Measurements from ENCODE around the gene GGA2. TPM values are rescaled to one million over a fixed set of nuclear protein-coding genes. Genes with fewer than 3 reads are reported as not detected.
A peak's percentile ranks its signal among the peaks of the same experiment; 100 is the strongest.
"Not testable (repeated sequence)": the region's sequence is repeated elsewhere in the genome, so short reads cannot be mapped to it uniquely, and the experiment has no call there.

GGA2 gene
- polyA plus RNA-seq, 4 donors = 96.1 to 159 (median 140) TPM

DNA sequence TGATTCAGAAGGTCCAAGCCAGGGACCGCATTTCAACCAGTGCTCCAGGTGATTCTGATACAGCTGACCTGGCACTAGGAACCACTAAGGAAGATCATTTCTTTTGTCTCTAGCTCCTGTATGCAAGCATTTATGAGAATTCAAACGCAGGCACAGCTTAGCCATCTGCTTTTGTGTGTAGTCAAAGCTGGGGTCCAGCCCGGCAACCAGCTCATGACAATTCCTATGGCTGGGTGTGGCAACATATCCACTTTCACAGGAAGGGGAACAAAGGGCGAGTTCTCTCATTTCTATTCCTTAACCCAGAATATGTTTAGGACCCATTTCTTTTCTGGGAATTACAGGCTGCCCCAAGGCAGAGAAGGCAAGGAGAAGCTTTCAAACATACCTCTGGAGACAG lies 30.0 kb downstream of the GGA2 start:
- DNase-seq (ENCODE audit: low read depth in 4 of 4, low spot score in 3 of 4) = no peak

DNA sequence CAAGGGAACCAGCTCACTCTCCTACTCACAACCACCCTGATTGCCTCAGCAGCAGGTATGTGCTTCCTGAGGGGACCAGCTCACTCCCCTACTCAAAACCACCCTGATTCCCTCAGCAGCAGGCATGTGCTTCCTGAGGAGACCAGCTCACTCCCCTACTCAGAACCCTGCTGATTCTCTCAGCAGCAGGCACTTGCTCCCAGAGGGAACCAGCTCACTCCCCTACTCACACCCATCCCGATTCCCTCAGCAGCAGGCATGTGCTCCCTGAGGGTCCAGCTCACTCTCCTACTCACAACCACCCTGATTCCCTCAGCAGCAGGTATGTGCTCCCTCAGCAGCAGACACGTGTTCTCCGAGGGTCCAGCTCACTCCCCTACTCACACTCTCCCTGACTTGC lies 31.2 kb downstream of the GGA2 start:
- DNase-seq (ENCODE audit: low read depth in 4 of 4, low spot score in 3 of 4) = no peak

DNA sequence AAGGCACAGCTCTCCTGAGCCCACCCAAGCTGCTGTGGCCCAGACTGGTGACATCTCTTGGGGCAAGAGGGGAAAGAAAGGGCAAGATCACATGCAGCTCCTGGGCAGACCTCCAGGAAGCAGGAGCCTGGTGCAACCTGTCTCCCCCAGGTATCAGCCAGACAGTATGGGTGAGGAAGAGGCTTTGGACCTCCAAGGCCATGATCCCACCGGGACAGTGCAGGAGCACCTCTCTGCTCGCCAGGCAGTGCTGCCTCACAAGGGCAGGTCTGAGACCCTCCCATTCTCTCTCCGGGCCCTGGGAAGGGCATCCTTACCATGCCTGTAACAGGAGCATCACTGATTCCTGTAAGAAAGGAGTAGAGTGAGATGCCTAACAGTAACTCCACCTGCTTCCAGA lies 31.7 kb downstream of the GGA2 start:
- DNase-seq (ENCODE audit: low read depth in 4 of 4, low spot score in 3 of 4) = no peak

DNA sequence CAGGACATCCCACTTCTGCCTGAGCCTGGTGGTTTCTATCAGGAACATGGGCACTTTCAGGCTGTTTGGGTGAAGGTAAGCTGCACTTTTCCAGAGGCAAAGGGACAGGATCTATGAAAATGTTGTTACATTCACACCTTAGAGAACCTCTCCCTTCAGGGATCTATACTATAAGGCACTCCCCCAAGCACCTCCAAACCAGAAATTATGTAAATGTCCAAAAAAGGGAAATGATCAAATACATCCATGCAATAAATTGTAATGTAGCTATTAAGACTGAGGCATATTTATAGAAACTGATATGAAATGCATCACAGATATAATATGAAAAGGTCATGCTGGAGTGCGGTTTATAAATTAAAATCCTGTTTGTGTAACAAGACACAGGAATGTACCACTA lies 34.0 kb downstream of the GGA2 start:
- DNase-seq (ENCODE audit: low read depth in 4 of 4, low spot score in 3 of 4) = no peak

DNA sequence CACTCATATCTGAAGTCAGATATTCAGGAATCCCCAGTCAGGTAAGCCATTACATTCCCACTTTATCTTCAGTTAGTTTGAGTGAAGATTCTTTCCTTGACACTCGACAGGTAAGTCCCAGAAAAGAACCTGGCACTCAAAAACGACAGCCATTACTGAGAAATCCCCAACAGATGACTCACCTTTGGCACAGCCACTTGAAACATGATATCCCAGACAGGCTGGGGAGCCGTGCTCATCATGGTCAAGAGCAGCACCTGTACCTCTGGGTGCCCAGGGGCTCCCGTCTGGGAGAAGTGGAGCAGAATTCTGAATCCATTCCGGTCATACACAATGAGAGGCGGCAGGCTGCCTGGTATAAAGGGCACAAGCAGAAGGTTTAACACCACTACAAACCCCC lies 40.5 kb downstream of the GGA2 start:
- no peak for DNase-seq (ENCODE audit: low read depth in 4 of 4, low spot score in 3 of 4)

DNA sequence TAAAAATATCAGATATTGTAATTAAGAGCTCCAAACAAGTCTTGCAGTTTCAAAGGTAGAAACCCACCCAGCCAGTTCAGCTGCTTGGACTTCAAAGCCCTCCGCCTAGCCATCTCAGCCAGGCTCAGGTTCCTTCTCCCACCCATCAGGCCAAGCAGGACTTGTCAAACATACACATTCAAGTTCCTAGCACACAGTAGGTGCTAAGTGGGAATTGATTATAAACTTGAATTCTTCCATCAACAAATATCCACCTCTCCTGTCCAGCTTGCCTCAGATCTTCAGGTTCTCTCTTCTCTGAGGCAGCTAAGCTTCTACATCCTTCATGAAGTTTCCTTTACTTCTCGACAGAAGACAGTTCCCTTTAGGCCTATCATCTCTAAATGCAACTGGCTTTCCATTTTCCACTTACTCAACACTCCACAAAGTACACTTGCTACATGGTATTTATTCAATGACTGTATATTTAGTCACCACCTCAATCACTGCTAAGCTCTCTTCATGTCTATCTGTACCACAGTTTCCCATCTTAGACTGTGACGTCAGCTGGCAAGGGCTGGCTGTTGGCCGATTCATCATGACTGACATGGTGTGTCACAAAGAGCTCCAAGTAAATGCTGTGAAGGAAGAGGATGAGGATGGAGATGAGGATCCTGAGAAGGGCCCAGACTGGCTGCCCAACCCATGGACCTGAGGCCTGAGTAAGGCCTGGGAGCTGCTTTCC lies 44.0 kb downstream of the GGA2 start:
- no peak for DNase-seq (ENCODE audit: low read depth in 4 of 4, low spot score in 3 of 4)

DNA sequence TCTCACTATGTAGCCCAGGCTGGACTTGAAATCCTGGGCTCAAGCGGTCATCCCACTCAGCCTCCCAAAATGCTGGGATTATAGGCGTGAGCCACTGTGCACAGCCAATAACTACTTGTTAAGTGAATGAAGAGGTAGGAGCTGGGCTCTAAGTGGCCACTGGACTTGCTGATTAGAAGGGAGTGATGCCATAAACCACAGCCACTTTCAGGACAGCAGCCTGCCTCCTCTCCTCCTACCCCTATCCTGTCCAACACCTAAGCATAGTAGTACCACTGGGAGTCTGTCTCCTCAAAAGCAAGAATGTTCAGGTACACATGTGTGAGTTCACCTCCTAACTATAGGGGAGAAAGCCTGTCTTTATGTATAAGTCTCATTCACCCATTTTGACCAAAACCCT lies 45.1 kb downstream of the GGA2 start:
- no peak for DNase-seq (ENCODE audit: low read depth in 4 of 4, low spot score in 3 of 4)

DNA sequence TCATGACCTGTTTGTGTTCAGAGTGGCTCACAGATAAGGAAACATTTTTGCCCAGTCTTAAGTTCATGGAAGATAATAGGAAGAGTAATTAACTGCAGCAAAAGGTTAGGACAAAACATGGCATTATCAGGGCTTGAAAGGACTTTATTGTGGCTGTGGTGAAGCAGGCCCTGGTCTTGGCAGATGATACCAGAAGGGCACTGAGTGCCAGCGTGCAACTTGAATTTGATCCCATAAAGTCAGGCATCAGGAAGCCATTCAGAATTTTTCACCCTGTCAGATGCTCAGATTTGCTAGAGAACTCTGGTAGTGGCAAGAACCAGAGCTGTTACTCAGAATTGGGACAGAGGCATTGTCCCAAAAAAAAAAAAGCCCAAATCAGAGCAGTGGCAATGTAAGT lies 46.1 kb downstream of the GGA2 start:
- no peak for DNase-seq (ENCODE audit: low read depth in 4 of 4, low spot score in 3 of 4)

DNA sequence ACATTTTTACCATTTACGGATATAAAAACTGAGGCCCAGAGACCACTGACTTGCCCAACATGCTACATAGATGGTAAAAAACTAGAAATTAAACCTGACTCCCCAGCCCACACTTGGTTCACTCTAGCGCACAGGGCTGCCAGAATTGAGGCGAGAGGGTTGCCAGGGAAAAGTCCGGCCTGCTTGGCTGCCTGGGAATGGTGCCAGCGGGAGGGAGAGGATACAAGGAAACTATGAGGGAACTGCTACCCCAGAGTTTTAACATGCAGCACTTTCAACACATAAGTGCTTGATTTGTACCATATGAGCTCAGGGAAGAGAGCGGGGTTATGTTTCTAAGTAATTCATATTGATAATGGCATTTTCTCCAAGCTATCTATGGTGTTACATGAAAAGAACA lies 47.3 kb downstream of the GGA2 start:
- DNase-seq (ENCODE audit: low read depth in 4 of 4, low spot score in 3 of 4) = not testable (repeated sequence)

DNA sequence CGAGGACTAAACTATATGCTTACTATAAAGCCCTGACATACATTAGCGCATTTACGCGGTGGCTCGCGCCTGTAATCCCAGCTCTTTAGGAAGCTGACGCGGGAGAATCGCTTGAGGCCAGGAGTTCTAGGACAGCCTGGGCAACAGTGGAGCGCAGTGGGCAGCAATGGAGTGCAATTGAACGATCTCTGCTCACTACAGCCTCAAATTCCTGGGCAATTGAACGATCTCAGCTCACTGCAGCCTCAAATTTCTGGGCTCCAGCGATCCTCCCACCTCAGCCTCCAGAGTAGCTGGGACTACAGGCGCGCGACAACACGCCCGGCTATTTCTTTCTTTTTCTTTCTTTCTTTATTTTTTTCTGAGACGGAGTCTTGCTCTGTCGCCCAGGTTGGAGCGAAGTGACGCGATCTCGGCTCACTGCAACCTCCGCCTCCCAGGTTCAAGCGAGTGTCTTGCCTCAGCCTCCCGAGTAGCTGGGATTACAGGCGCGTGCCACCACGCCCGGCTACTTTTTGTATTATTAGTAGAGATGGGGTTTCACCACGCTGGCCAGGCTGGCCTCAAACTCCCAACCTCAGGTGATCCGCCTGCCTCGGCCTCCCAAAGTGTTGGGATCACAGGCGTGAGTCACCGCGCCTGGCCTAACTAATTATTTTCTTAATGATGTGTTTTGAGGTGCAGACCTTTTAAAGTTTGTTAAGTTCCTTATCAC lies 56.8 kb downstream of the GGA2 start:
- no peak for DNase-seq (ENCODE audit: low read depth in 4 of 4, low spot score in 3 of 4)

DNA sequence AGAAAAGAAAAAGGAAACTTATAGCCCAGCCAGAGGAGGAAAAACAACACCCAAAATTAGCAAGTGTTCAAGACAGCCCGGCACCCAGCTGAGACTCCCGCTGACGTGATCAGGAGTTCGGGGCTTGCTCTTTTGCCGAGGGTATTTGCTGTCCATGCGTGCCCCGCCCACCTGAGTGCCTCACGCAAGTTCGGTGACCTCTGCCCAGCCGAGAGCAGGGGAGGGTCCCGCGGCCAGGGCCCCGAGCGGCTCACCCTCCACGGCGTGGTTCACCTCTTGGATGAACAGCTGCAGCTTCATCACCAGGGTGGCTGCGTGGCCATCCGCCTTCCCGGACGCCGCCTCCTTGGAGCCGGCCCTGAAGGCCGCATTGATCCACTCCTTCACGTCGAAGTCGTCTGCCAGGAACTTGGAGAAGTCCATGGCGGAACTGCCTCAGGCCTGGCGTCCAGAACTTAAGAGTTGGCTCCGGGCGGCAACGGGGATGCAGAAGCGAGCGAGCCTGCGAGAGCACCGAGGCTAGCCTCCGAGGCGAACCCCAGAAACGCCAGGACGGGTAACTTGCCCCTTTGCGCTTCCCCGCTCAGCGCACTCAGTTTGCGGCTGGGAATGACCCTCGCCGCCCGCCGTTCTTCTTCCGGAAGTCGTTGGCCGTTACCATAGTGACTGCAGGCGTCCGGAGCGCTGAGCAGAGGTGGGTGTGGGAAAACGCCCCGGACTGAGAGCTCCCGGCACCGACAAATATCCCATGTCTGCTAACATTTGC lies 57.5 kb downstream of the GGA2 start, which contains the start of gene COG7:
TSS of gene COG7 (minus strand) at position 618 of the 766 bp plus-strand sequence. CDS start at position 423, 195 bp downstream.
- DNase-seq (ENCODE audit: low read depth in 4 of 4, low spot score in 3 of 4) = peak; percentile 75 to 84 (median 80)

DNA sequence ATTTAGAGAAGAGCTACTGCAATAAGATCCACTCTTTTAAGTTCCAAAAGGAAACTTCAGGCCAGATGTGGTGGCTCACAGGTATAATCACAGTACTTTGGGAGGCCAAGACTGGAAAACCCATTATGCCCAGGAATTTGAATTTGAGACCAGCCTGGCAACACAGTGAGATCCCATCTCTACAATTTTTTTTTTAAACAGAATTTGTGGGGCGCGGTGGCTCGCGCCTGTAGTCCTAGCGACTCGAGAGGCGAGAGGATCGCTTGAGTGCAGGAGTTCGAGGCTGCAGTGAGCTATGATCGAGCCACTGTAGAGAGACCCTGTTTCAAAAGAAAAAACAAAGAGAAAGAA lies 58.1 kb downstream of the GGA2 start:
- no peak for DNase-seq (ENCODE audit: low read depth in 4 of 4, low spot score in 3 of 4)

DNA sequence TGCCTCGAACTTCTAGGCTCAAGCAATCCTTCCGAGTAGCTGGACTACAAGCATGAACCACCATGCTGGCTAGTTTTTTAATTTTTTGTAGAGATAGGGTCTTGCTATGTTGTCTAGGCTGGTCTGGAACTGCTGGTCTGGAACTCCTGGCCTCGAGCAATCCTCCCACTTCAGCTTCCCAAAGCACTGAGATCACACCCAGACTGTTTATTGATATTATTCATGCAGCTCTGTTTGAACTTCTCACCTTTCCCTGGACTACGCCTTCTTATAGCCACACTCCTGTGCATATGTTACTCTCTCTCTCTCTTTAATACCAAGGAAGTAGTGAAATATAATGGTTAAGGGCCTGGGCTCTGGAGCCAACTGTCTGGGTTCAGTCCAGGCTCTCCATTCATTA lies 61.9 kb downstream of the GGA2 start:
- DNase-seq (ENCODE audit: low read depth in 4 of 4, low spot score in 3 of 4) = no peak

DNA sequence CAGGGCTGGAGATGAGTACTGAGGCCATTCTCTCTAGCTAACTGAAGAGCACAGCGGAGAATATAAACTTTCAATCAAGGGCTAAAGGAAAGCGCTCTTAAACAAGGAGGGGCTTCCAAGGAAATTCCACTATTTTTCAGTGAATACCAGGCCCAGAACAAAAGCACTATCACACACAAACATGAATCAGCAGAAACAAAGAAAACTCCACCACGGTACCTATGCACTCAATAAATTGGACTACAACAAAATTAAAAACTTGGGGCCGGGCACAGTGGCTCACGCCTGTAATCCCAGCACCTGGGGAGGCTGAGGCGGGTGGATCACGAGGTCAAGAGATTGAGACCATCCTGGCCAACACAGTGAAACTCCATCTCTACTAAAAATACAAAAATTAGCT lies 72.8 kb downstream of the GGA2 start:
- DNase-seq (ENCODE audit: low read depth in 4 of 4, low spot score in 3 of 4) = not testable (repeated sequence)

DNA sequence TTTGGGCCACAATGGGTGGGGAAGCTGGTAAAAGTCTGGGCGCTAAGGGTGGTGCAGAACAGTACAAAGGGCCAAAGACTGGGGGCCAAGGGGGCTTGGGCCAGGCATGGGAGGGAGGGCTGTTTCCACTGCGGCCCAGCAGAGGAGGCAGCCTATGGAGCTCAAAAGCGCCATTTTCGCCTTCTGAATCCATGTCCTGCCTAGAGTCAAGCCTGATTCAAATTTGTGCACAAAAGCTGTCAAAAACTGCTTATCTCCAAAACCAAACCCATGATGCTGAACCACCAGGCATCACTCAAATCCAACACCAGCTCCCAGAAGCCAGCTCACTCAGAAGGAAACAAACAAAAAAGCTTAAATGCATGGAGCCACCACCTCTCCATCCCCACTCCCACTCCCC lies 73.3 kb downstream of the GGA2 start:
- no peak for DNase-seq (ENCODE audit: low read depth in 4 of 4, low spot score in 3 of 4)

DNA sequence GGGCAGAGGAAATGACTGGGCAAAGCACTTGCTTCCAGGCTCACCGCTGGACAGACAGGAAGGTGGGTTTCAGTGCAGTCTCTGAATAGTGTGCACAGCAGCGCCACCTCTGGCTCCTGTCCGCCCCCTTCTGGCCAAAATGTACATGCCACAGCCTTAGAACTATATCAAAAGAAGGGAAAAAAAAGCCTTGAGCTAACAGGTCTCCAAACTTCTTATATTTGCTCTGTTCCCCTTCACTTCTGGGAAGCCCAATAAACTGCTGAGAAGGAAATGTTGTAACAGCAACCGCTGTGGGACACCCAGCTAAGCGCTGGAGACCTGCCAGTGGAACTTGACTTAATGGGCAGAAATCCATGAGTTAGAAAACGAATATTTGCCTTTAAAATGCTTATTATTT lies 74.8 kb downstream of the GGA2 start:
- DNase-seq (ENCODE audit: low read depth in 4 of 4, low spot score in 3 of 4) = no peak

DNA sequence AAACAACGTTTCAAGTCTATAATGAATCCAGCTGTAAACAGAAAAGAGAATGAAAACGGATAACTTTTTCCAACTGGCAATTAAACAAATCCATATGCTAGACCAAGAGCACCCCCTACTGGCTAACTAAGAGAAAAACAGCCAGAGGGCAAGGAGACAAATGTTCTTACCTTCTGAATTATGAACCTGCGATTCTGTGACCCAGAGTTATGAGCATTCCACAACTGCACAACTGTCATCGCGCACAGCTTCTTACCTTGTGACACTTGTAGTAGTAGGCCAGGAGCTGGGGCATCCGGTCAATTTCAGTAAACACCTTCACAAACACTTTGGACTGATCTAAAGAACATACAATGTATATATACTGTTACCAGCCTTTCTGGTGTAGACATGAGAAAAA lies 75.9 kb downstream of the GGA2 start:
- peak in 1 of 4 donors; percentile 40 for DNase-seq (ENCODE audit: low read depth in 4 of 4, low spot score in 3 of 4)

DNA sequence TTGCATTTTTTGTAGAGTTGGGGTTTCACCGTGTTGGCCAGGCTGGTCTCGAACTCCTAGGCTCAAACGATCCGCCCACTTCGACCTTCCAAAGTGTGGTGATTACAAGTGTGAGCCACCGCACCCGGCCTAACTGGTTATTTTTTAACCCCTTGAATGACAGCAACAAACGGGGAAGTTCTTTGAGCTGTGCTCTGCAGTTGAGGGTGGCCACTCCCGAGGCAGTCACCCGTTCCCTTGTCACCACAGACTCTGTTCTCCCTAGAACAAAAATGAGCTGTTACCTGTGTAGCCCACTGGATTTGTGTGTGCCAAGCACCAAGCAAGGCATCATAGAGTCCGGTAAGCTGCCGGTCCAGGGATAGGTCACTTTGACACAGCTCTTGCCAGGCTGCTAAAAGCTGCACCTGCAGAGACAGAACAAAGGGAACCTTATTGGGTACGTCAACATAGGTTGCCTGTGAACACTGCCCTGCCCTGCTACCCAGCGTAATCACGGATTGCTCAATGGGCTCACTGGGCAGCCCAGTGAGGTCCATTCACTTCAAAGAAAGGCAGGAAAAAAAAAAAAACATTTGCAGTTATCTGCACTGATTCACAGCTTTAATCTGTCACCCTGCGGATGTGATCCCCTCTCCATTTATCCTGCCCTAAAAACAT lies 76.9 kb downstream of the GGA2 start:
- DNase-seq (ENCODE audit: low read depth in 4 of 4, low spot score in 3 of 4) = no peak

DNA sequence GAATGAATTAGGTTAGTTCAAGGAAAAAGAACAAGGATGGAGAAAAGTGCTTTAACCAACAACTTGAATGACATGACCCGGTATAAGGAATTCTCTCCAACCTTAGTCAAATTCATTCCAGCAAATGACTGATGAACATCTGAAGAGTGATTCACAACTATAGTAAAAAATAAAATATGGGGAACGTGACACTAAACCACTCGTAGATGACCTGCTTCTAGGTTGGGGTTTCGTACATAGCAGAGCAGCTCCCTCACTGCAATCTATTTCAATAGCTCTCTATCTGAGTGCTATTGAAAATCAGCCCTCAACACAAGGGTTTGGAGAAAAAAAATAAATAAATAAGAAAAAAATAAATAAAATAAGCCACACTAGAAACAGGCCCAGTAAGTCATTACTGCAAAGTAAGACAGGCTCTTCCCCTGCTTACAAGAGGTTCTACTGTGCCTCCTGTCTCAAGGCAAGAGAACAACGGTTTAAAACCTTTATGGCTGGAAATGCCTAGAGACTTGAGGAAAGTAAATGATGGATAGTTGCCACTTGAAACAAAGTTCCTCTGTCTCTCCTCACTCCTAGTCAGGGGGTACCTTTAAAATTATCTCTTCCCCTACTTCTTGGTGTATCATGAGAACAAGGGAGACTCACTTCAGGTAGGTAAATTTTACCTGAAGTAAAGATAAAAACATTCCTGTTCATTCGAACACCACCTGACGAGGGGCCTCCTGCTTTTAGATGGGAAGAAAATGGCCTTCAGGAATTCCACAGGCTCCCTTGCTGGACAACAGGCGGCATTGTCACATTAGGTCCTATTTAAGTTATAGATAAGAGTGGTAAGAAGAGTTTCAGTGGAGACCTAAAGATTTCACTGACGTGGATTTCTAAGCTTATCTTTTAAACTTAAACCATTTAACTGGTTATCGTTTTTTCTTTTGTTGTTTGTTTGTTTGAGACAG lies 77.8 kb downstream of the GGA2 start:
- DNase-seq (ENCODE audit: low read depth in 4 of 4, low spot score in 3 of 4) = no peak

DNA sequence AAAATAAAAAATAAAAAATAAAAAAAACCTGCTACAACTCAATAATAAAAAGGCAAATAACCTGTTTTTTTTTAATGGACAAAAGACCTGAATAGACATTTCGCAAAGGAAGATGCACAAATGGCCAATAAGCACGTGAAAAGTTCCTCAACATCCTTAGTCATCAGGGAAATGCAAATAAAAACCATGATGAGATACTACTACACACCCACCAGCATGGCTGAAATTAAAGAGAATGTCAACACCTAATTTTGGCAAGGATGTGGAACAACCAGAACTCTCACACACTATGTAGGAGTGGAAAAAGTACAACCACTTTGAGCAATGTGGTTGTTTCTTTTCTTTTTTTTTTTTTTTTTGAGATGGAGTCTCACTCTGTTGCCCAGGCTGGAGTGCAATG lies 81.9 kb downstream of the GGA2 start:
- DNase-seq (ENCODE audit: low read depth in 4 of 4, low spot score in 3 of 4) = no peak
